HuH-7 (cell line): ENCODE results near the gene DOC2B.
A peak's percentile ranks its signal among the peaks of the same experiment; 100 is the strongest.
"Not testable (repeated sequence)": the region's sequence is repeated elsewhere in the genome, so short reads cannot be mapped to it uniquely, and the experiment has no call there.

Experiments used
- DNase-seq: peaks from one replicate; pipeline ENCODE4 v3.0.0; 2011; ENCODE audit warnings: low spot score

DOC2B gene

DNA sequence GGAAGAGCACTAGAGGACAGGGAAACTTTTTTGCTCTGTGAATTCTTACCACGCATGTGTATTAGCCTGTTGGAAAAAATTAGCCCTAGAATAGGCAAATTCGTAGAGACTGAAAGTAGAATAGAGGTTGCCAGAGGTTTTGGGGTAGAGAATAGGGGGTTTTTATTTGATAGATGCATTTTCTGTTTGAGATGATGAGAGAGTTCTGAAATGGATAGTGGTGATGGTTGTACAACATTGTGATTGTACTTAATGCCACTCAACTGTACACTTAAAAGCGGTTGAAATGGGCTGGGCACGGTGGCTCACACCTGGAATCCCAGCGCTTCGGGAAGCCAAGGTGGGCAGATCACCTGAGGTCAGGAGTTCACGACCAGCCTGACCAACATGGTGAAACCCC is 8.0 kb upstream of the DOC2B start:
- DNase-seq: no peak

DNA sequence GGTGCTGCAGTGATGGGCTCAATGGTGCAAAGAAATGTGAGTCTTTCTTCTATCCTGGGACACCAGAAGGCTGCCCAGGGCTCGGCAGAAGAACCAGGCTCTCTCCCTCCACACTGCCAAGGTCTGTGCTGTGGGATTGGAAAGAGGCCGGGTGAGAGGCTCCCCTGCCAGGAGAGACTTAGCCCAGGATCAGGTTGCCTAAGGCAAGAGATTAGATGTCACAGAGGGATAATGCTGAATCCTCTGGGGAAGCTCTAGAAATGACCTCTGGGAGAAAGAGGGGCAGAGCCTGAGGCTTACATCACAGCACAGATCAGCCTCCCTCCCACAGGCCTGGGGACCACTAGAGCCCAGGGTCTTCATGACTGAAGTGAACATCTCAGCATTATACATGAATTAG is 5.7 kb upstream of the DOC2B start:
- DNase-seq: no peak

DNA sequence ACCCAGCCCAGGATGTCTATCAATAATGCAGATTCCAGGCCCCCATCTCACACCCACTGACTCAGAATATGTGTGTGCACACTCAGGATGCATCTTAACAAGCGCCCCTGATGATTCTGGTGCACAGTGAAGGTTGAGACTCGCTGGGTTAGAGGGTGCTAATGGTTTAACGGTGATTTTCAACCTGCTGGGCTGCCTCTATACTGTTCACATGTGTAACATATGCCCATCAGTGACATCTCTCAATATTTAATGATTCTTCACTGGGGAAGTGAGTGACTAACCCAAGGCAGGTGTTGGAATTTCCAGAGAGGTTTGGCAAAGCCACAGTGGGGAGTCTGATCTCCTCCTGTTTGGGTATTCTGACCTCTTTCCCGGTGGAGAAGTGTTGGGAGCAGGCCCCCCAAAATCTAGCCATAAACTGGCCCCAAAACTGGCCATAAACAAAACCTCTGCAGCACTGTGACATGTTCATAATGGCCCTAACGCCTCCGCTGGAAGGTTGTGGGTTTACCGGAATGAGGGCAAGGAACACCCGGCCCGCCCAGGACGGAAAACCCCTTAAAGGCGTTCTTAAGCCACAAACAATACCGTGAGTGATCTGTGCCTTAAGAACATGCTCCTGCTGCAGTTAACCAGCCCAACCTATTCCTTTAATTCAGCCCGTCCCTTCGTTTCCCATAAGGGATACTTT is 4.1 kb upstream of the DOC2B start:
- DNase-seq: no peak

DNA sequence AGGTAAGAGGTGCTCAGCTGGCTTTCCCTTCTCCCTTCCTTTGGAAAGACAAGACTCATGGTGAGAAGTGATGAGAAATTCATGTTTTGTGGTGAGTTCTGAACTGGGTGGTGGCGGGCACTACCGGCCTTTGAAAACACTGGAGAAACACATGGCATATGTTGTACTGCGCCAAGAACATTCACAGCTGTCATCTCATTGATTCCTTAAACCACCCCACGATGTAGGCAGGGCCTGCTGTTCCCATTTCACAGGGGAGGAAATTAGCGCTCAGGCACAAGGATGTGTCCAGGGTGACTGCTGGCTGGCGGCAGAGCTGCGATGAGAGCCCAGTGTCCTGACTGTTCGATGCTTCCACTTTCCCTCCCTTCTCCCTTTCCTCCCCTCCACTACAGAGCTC is 1.6 kb upstream of the DOC2B start:
- no peak for DNase-seq

DNA sequence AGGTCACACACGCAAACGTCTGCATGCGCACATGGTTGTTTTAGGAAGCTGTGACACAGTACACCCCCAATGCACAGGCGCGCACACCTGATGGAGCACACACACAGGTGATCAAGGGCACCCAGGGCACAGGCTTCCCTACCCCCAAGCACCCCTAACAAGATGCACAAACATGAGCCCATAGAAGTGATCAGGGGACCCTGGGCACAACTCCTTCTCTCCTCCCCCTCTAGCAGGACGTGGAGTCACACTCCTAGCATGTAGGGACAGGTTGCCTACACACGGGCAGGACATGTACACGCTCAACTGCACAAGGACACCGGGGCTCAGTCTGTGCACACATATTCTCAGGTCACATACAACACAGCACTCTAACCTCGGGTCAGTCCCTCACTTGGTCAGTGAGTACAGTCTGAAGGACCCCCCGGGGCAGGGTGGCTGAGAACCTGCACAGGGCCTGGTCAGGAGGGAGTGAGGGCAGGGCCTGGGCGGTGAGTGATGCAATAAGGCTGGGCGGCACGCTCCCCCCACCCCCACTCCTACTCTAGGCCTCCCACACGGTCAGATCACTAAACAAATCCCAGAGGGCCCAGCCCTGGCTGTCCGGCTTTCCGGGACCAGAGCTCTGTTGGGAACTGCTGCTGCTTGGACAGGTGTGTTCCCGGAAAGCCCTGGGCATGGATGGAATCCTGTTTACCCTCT is 751 bp upstream of the DOC2B start:
- DNase-seq: peak; percentile 66

DNA sequence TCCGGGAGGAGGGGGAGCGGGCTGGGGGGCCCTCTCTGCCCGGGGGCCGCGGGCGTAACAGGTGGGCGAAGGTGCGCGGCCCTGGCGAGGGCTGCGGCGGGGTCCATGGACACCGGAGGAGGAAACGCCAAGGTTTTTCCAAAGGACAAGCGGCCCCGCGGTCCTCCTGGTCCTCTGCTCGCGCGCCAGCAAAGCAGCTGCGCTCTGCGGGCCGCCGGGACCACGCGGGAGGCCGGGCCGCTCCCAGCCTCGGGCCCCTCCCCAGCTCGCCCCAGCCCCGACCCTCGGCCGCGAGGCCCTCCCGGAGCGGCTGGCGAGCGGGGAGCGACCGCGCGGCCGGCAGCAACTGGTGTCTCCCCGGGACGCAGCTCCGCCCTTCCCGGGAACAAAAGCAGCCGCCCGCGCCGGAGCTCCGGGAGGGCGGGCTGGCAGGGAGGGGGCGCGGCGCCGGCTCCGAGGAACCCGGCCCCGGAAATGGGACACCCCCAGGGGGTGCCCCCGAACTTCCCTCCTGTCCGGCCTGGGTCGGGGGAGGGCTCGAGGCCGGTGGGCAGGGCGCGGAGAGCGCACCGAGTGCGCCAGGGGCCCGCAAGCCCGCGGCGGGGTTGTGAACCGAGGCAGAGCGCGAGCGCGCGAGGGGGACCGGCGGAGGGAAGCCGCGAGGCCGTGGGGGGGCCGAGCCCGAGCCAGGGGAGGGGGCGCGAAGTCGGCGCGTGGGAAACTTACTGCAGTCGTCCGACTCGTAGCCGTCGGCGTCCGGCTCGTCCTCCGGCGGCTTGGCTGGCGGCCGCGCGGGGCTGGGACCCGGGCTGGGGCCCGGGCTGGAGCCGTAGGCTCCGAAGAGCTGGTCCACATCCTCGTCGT is 837 bp downstream of the DOC2B start:
- DNase-seq: no peak

DNA sequence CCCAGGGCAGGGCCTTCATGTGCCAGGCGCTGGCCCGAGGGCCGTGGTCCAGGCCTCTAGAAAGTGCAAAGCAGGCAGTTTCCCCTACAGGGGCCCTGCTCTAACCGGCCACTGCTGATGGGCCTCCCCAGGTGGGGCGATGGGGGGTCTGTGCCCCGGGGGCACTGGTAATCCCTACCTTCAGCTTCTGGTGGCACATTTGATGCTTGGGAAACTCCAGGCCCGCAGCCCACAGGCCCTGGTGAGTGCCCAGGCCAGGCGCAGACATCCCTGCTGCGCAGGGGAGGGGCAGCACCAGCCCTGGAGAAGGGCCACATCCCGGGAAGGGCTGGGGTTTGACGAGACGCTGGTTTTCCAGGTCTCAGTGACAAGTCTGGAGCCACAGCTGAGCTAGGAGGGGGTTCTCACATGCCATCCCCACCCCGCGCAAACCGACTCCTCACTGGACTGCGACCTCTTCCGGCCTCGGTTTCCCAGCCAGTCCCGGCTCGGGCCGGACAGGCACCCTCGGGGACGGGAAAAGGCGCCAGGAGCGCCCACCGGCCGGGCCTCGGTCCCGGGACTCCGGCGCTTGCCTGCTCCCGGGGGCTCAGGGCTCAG is 1.6 kb downstream of the DOC2B start:
- no peak for DNase-seq

DNA sequence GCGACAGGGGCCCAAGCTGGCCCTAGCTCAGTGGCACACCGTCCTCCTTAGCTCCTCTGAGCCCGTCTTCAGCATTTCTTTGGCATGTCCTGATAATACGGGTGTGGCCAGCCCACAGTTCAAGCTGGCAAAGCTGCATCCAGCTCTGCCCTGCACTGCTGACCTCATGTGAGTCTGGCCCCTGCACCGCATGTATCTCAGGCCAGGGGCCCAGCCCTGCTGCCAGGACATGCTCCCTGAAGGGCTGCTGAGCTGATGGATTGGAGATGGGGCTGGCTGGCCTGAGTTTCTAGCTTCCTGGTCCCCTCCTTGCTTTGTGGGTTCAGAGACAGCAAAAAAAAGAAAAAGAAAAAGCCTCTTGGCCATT is 2.4 kb downstream of the DOC2B start:
- DNase-seq: no peak

DNA sequence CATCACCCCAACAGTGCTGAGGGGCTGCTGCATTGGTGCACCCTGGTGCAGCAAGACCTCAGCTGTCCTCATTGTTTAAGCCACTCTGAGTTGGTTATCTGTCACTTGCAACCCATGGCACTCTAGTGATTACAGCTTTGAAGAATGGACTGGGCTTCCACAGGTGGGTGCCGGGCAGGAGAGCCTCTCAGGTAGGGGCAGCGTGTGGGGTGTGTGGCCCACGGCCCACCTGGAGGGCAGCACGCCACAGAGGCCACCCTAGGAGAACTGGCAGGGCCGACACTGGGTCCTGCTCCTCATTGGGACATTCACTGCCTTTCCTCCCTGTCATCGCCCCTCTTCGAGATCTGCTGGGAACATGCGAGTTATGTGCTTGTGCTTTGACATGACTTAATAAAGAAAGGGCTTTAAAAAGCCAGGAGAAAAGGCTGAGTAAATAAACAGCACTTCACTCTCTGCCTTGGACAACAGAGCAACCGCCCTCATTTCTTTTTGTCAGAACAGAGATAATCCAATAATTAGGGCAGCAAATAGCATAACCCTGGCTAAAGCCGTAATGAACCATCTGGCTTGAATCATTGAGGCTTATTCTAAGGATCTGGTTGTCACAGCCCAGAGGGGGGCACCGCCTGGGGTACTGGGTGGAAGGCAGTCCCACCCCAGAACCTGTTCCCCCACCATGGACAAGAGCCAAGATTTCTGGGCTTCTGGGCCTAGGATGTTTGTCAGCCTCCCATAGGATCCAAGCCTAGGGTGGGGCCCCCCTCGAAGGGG is 3.0 kb downstream of the DOC2B start:
- no peak for DNase-seq

DNA sequence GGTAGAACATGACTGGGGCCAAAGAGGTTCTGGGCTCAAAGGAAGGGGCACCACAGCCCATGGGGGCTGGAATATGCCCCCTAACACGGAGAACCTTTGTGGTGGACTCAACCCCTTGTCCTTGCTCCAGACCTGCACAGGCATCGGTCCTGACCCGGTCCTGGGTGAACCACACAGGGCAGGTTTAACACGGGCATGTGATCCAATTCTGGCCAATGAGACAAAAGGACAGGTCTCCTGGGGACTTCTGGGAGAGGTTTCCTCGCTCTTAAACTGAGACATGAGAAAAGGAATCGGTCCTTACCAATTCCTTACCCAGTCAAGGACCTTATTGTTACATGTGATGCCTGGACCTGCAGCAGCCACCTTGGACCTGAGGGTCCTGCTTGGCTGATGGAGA is 3.7 kb downstream of the DOC2B start:
- DNase-seq: no peak

DNA sequence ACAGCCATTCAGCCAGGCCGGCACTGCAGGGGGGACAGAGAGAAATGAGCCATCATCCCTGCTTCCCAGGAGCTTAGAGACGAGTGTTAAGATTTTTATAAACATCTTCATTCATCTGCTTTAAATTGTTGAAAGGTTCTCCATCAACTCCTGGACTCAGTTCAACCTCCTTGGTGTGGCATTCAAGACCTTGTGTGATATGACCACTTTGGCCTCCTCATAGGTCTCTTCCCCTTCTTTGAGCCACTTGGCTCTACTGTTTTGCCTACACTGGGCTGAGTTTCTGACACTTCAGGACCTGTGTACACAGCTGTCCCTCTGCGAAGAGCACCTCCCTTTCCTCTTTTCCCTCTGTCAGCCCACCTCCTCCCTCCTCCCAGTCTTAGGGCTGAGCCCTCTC is 4.3 kb downstream of the DOC2B start:
- DNase-seq: no peak

DNA sequence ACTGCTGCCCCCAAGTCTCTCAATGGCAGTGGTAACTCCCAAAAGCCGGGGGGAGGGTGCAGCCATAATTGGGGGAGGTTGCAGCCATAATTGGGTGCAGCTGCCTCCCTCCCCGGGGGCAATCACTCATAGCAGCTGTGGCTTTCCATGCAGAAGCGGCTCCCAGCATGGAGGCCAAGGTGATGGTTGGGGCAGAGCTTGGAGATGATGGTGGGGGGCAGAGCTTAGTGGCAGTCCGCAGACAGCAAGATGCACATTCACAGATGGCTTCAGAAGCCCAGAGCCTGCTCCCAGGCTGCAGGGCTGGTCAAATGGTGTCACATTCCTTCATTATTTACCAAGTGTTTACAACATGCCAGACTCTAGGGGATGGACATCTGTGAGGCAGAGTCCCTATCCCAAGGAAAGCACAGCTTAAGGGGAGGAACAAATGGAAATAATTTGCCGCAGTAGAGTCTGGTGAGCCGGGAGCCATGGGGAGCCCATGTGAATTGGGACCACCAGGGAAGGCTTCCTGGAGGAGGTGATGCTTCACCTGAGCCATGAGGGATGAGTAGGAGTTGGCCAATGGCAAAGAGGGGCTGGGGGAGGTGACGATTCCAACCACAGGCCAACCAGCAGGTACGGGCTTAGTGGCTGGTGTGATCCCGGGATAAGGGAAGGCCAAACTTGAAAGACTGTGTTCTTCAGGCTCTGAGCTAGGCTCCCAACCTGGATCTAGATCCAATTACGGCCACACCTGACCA is 8.1 kb downstream of the DOC2B start:
- DNase-seq: no peak

DNA sequence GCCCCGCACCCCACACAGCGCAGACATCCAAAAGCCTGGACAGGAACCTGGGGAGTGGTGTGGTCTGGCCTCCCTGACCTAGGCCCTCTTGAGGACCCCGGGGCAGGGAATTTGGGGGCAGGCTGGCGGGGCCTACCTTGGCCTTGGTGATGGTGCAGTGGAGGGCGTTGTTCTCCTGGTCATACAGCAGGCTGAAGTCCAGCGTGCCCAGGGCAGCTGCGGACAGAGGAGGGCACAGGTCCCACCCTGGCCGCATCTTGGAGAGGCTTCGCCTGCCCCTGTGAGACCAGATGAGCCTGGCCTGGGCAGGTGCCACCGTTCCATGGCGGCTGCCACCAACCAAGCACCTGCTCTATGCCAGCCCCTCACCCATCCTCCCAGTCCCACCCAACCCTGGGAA is 9.0 kb downstream of the DOC2B start:
- DNase-seq: no peak

DNA sequence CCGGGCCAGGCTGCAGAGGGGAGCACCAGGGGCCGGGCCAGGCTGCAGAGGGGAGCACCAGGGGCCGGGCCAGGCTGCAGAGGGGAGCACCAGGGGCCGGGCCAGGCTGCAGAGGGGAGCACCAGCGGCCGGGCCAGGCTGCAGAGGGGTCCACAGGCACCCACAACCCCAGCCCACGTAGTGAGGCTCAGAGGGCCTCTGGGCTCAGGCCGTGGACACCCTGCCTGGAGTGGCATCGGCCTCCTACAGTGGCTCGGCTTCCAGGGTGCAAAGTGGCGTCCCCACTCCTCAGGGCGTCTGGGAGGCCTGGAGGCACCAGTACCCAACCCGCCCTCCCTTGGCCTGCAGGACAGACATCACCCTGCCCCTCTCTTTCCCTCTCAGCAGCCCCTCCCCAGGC is 9.6 kb downstream of the DOC2B start:
- DNase-seq: no peak

DNA sequence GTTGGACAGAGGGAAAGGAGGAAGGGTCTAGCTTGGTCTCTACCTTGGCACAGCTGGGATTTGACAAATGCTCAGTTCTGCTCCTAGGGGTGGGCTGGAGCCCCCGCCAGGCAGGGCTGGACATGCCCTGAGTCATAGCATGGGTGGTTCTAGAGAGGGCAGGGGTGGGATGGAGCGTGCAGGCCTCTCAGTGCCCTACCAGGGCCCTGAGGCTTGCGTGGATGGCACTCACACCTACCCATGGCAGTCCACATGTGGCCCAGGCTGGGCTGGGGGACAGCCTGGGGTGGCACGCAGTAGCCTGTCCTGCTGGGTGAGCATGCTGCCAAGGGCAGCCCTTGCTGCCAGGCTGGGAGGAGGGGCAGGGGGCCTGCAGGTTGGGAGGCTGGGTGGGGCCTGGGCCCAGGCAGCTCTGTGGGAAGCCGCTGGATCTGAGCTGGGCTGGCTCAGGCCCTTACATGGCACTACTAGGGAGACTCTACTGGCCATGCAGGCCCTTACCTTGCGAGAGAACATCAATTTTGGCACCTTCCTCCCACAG is 11.2 kb downstream of the DOC2B start:
- no peak for DNase-seq

DNA sequence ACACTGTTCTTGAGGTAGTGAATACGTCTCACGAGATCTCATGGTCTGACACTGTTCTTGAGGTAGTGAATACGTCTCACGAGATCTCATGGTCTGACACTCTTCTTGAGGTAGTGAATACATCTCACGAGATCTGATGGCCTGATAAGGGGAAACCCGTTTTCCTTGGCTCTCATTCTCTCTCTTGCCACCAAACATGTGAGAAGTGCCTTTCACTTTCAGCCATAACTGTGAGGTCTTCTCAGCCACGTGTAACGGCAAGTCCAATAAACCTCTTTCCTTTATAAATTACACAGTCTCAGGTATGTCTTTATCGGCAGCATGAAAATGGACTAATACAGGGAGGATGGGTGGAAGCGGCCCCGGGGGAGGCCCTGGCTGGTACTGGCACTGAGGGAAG is 12.8 kb downstream of the DOC2B start:
- not testable (repeated sequence) for DNase-seq

DNA sequence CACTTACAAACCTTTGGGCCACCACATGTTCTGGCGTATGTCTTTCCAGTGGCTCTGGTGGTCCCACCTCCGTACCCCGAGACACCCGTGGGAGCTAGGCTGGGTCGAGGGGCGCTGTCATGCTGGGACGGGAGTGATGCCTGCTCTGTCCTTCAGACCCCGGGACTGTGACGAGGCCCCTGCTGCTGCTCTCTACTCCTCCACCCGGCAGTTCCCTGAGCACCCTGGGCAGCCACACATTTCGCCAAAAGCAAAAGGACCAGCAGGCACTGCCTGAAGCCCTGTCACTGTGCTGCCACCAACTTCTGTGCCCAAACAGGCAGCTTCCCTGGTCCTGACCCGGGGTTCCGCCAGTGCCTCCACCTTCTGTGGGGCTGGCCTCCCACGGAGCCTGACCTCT is 15.5 kb downstream of the DOC2B start:
- DNase-seq: no peak

DNA sequence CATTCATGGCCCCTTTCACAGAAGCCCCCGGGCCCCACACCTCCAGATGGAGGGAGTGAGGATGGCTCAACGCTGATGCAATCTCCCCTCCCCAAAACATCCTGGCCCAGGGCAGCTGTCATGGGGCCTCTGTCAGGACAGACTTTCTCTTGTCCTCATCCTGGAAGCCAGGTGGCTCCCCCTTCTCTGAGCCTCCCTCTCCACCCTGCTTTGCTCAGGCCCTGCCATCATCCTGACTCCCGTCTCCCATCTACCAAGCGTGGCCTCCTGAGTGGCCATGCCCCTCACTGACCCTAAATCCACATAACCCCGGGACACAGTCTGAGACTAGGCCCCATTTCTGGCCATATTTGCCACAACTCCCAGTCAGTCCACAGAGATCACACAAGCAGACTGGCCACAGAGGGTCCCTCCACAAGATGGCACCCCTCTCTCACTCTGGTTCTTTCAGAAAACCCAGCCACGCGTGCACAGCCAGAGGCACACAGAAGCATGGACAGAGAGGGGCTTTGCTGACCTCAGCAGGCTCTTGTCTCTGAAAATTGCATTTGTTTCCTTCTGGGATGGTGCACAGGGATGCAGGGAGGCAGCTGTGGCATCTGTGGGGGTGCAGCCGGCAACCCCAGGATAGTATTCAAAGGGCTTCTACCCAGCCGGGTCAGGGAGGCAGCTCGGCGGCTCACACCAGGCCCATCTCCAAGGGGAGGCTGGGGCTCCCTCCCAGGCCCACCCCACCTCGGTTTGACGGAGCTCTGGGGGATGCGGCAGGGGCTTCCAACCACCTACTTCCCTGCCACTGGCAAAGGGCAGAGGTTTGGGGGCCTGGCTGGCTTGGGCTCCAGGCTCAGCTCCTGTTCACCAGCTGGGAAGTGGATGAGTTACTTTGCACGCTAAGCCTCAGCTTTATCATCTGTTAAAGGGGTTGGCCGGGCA is 16.9 kb downstream of the DOC2B start:
- peak; percentile 77 for DNase-seq

DNA sequence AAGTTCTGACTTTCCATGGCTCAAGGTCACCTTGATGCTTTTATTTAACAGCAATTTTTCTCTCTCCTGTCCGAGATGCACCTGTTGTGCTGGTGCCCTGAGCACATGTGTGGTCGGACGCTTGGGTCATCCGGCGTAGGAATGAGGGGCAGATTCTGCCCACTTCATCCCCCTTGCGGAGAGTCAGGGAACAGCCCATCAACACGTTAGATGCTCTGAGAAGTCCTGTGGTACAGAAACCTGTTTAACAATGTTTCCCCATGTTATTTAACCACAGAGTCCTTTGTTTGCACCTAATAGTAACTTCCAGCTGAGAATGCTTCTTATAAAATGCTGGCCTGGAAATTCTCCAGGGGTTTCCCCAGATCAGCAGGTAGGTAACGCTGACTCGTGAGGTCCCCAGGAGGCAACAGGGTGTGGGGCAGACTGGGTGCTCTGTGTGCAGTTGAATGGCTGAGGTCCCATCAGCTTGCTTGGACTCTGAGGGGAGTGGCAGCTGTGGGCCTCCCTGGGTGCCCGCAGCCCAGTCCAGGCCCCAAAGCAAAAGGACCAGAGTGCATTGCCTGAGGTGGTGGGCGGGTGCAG is 17.8 kb downstream of the DOC2B start:
- peak; percentile 66 for DNase-seq
